Mesenchymal stem cell (in vitro differentiated cells and primary cell): ENCODE results near the gene PLP1.
A peak's percentile ranks its signal among the peaks of the same experiment; 100 is the strongest.
"Not testable (repeated sequence)": the region's sequence is repeated elsewhere in the genome, so short reads cannot be mapped to it uniquely, and the experiment has no call there.

Experiments used
- DNase-seq: peaks from one replicate; pipeline ENCODE4 v3.0.0-alpha.2; 2013
- H2AFZ ChIP-seq: one replicate; pipeline ENCODE4 v1.6.1; 2013; ENCODE audit warnings: low read depth, mild to moderate bottlenecking, control low read depth, inconsistent platforms, low read length, moderate library complexity
- H2AK5ac ChIP-seq: 2 replicates; pipeline ENCODE4 v1.6.1; 2013; ENCODE audit warnings: low read length, moderate library complexity, mild to moderate bottlenecking, inconsistent platforms; ENCODE audit not compliant: severe bottlenecking
- H2BK120ac ChIP-seq: one replicate; pipeline ENCODE4 v1.6.1; 2013; ENCODE audit warnings: low read depth, mild to moderate bottlenecking, inconsistent platforms, low read length, moderate library complexity
- H2BK12ac ChIP-seq, 2 experiments: one replicate each; pipeline ENCODE4 v1.6.1; 2013; ENCODE audit warnings: inconsistent platforms in 2 of 2, low read length in 2 of 2, mild to moderate bottlenecking in 2 of 2, moderate library complexity in 2 of 2, control low read depth in 1 of 2
- H2BK15ac ChIP-seq: one replicate; pipeline ENCODE4 v1.6.1; 2013; ENCODE audit warnings: mild to moderate bottlenecking, low read depth, inconsistent platforms; ENCODE audit not compliant: poor library complexity, severe bottlenecking
- H2BK5ac ChIP-seq: 2 replicates; pipeline ENCODE4 v1.6.1; 2013; ENCODE audit warnings: low read depth, mild to moderate bottlenecking, low read length, control low read depth, inconsistent platforms; ENCODE audit not compliant: poor library complexity, severe bottlenecking
- H3K14ac ChIP-seq, 2 experiments: one replicate each; pipeline ENCODE4 v1.6.1; 2013; ENCODE audit warnings: inconsistent platforms in 2 of 2, low read length in 2 of 2, control low read depth in 1 of 2, mild to moderate bottlenecking in 1 of 2, moderate library complexity in 1 of 2
- H3K18ac ChIP-seq, 2 experiments: one replicate each; pipeline ENCODE4 v1.6.1; 2013; ENCODE audit warnings: inconsistent platforms in 2 of 2, low read length in 2 of 2, control low read depth in 1 of 2, low read depth in 1 of 2, mild to moderate bottlenecking in 1 of 2
- H3K23ac ChIP-seq, 2 experiments: one replicate each; pipeline ENCODE4 v1.6.1; 2013; ENCODE audit warnings: inconsistent platforms in 2 of 2, low read length in 2 of 2, mild to moderate bottlenecking in 2 of 2, moderate library complexity in 2 of 2, control low read depth in 1 of 2
- H3K27ac ChIP-seq: 2 replicates; pipeline ENCODE4 v1.5.1; 2013; ENCODE audit warnings: mild to moderate bottlenecking, moderate library complexity, low read length, control low read depth, inconsistent platforms; ENCODE audit not compliant: poor library complexity, severe bottlenecking
- H3K27me3 ChIP-seq, 2 experiments: 2 replicates each; pipeline versions ENCODE4 v1.6.1 to v1.7.0; 2013; ENCODE audit warnings: low read length in 2 of 2, mild to moderate bottlenecking in 2 of 2, moderate library complexity in 2 of 2, control low read depth in 1 of 2, inconsistent platforms in 1 of 2; ENCODE audit not compliant: control insufficient read depth in 1 of 2, insufficient read depth in 1 of 2
- H3K36me3 ChIP-seq, 2 experiments: 2 replicates each; pipeline versions ENCODE4 v1.6.1 to v1.7.0; 2013; ENCODE audit warnings: low read length in 2 of 2, control low read depth in 1 of 2, inconsistent platforms in 1 of 2, low read depth in 1 of 2, mild to moderate bottlenecking in 1 of 2; ENCODE audit not compliant: insufficient read depth in 2 of 2, control insufficient read depth in 1 of 2
- H3K4ac ChIP-seq, 2 experiments: one replicate each; pipeline ENCODE4 v1.6.1; 2013; ENCODE audit warnings: inconsistent platforms in 2 of 2, low read length in 2 of 2, mild to moderate bottlenecking in 2 of 2, moderate library complexity in 2 of 2, control low read depth in 1 of 2, low read depth in 1 of 2
- H3K4me1 ChIP-seq: 2 replicates; pipeline ENCODE4 v1.6.1; 2013; ENCODE audit warnings: low read depth, low read length, control low read depth; ENCODE audit not compliant: control insufficient read depth, insufficient read depth
- H3K4me2 ChIP-seq: 2 replicates; pipeline ENCODE4 v1.6.1; 2013; ENCODE audit warnings: low read length, mild to moderate bottlenecking, inconsistent platforms; ENCODE audit not compliant: poor library complexity, severe bottlenecking
- H3K4me3 ChIP-seq, 2 experiments: 2 replicates each; pipeline versions ENCODE4 v1.5.1 to v1.7.0; 2013; ENCODE audit warnings: low read length in 2 of 2, mild to moderate bottlenecking in 2 of 2, control low read depth in 1 of 2, low read depth in 1 of 2; ENCODE audit not compliant: insufficient read depth in 1 of 2
- H3K79me1 ChIP-seq: replicated peaks from 2 replicates; pipeline ENCODE4 v1.6.1; 2013; ENCODE audit warnings: mild to moderate bottlenecking, control low read depth, low read length, inconsistent platforms; ENCODE audit not compliant: poor library complexity, severe bottlenecking
- H3K9ac ChIP-seq: 2 replicates; pipeline ENCODE4 v1.7.0; 2013; ENCODE audit warnings: mild to moderate bottlenecking, low read length, moderate library complexity
- H3K9me3 ChIP-seq: 2 replicates; pipeline ENCODE4 v1.7.0; 2013; ENCODE audit warnings: mild to moderate bottlenecking, low read length; ENCODE audit not compliant: control insufficient read depth
- H4K8ac ChIP-seq: one replicate; pipeline ENCODE4 v1.6.1; 2013; ENCODE audit warnings: inconsistent platforms, mild to moderate bottlenecking, low read length, moderate library complexity
- H4K91ac ChIP-seq: one replicate; pipeline ENCODE4 v1.6.1; 2013; ENCODE audit warnings: mild to moderate bottlenecking, low read length, inconsistent platforms
- WGBS: methylation state at CpG from one replicate; pipeline ENCODE4 v1.1.7; 2013; ENCODE audit warnings: mixed read lengths; 5-methylcytosine and 5-hydroxymethylcytosine counted together

PLP1 gene

GRCh38 chrX:103820802-103821201, 44.2 kb downstream of the PLP1 start:
- not testable (repeated sequence) for H4K91ac ChIP-seq, H3K14ac ChIP-seq, H3K18ac ChIP-seq, H3K27ac ChIP-seq, H3K9ac ChIP-seq, H3K23ac ChIP-seq, DNase-seq, H3K4me2 ChIP-seq, H2BK5ac ChIP-seq, H3K36me3 ChIP-seq, H3K79me1 ChIP-seq, H2AK5ac ChIP-seq, H2AFZ ChIP-seq, H2BK15ac ChIP-seq, H3K4me3 ChIP-seq, H3K9me3 ChIP-seq, H3K27me3 ChIP-seq, H2BK12ac ChIP-seq, H3K4me1 ChIP-seq, H2BK120ac ChIP-seq, H3K4ac ChIP-seq, H4K8ac ChIP-seq
- WGBS: 90% methylated on average over 4 of the region's 6 CpGs

GRCh38 chrX:103823591-103823990, 47.0 kb downstream of the PLP1 start:
- peak; percentile 0 for DNase-seq
- H3K4me2 ChIP-seq: no peak overlapping the region
- H2BK12ac ChIP-seq: no peak overlapping the region
- no peaks in the 10 kb centered on the region for H3K4me1 ChIP-seq
- H2BK15ac ChIP-seq: no peak overlapping the region
- no peak overlapping the region for H2AFZ ChIP-seq
- H3K27me3 ChIP-seq: peaks cover 0 to 11% of the 10 kb centered on the region in 2 experiments
- no peaks in the 10 kb centered on the region for H3K79me1 ChIP-seq
- H3K18ac ChIP-seq: no peak overlapping the region
- no peak overlapping the region for H3K14ac ChIP-seq
- no peak overlapping the region for H3K9ac ChIP-seq
- H4K91ac ChIP-seq: no peak overlapping the region
- H2BK5ac ChIP-seq: no peak overlapping the region
- no peak overlapping the region for H2AK5ac ChIP-seq
- no peak overlapping the region for H3K4ac ChIP-seq
- no peak overlapping the region for H4K8ac ChIP-seq
- no peak overlapping the region for H2BK120ac ChIP-seq
- H3K23ac ChIP-seq: no peak overlapping the region
- H3K36me3 ChIP-seq: no peaks in the 10 kb centered on the region
- peak overlapping the region; percentile 54 for H3K27ac ChIP-seq
- H3K4me3 ChIP-seq: no peak overlapping the region
- H3K9me3 ChIP-seq: no peaks in the 10 kb centered on the region

GRCh38 chrX:103825881-103826280, 49.2 kb downstream of the PLP1 start:
- Histone ChIP-seq H3K9me3 (no peaks in the 10 kb centered on the region), H3K79me1 (no peaks in the 10 kb centered on the region), H3K14ac (no peak overlapping the region), H2AFZ (no peak overlapping the region), H3K4me1 (no peaks in the 10 kb centered on the region), H3K27ac (no peak overlapping the region), H2BK15ac (no peak overlapping the region), H3K18ac (no peak overlapping the region), H3K27me3 (peaks cover 0 to 23% of the 10 kb centered on the region in 2 experiments), H3K4me3 (no peak overlapping the region), H2BK5ac (no peak overlapping the region), H3K36me3 (no peaks in the 10 kb centered on the region), H3K9ac (no peak overlapping the region), H2BK120ac (no peak overlapping the region), H2BK12ac (no peak overlapping the region), H4K8ac (no peak overlapping the region), H2AK5ac (no peak overlapping the region), H4K91ac (no peak overlapping the region), H3K23ac (no peak overlapping the region), H3K4me2 (no peak overlapping the region), H3K4ac (no peak overlapping the region)
- no peak for DNase-seq
- WGBS: 100% methylated on average over 1 of the region's 1 CpG

GRCh38 chrX:103828529-103828928, 51.9 kb downstream of the PLP1 start:
- Histone ChIP-seq H2BK120ac (no peak overlapping the region), H2AFZ (no peak overlapping the region), H4K91ac (no peak overlapping the region), H3K27ac (no peak overlapping the region), H4K8ac (no peak overlapping the region), H3K4ac (no peak overlapping the region), H2AK5ac (no peak overlapping the region), H3K23ac (no peak overlapping the region), H3K27me3 (peaks cover 0 to 27% of the 10 kb centered on the region in 2 experiments), H3K14ac (no peak overlapping the region), H3K9me3 (no peaks in the 10 kb centered on the region), H3K18ac (no peak overlapping the region), H3K9ac (no peak overlapping the region), H2BK12ac (no peak overlapping the region), H3K4me2 (no peak overlapping the region), H3K36me3 (no peaks in the 10 kb centered on the region), H3K4me1 (peaks cover 2% of the 10 kb centered on the region), H3K4me3 (no peak overlapping the region), H3K79me1 (no peaks in the 10 kb centered on the region), H2BK15ac (no peak overlapping the region), H2BK5ac (no peak overlapping the region)
- no peak for DNase-seq
- no CpG with 5 or more reads among the region's 2 CpGs for WGBS
